HEK293 (cell line): ENCODE data around the gene RARRES2.

Experiments used
- CTCF ChIA-PET: fragments of 350-600 bp; formaldehyde crosslinking; extraction: SDS; loops from one replicate; lab custom pipeline; 2021; ENCODE audit warnings: antibody characterized with exemption; lab: Yijun Ruan, JAX
- POLR2A ChIA-PET: fragments of 300-600 bp; formaldehyde crosslinking; extraction: SDS; loops from one replicate; lab custom pipeline; 2020; ENCODE audit warnings: antibody characterized with exemption, inconsistent platforms; lab: Yijun Ruan, JAX
- H3K27ac ChIP-seq: fragments of 200-500 bp; sonication (Bioruptor generic); 2 replicates; pipeline ENCODE4 v1.5.1; 2014; ENCODE audit warnings: low read depth, low read length, control low read depth, inconsistent platforms; ENCODE audit errors: extremely low read depth
- H3K36me3 ChIP-seq, 2 experiments: fragments of 200-500 bp in 1 of 2; sonication (Bioruptor generic) in 1 of 2; 1 replicate in 1 of 2; 2 replicates in 1 of 2; pipeline ENCODE4 v1.5.1; 2014 to 2017; ENCODE audit warnings: inconsistent platforms in 2 of 2, low read length in 2 of 2; ENCODE audit not compliant: control insufficient read depth in 2 of 2, insufficient read depth in 1 of 2
- H3K4me1 ChIP-seq: fragments of 200-500 bp; sonication (Bioruptor generic); 2 replicates; pipeline ENCODE4 v1.5.1; 2014; ENCODE audit warnings: mild to moderate bottlenecking, low read length, inconsistent platforms; ENCODE audit not compliant: control insufficient read depth, insufficient read depth
- H3K4me3 ChIP-seq: 2 replicates; pipeline ENCODE4 v1.5.1; 2011; ENCODE audit warnings: low read depth, mild to moderate bottlenecking, control low read depth, low read length, moderate library complexity
- H3K9me3 ChIP-seq: fragments of 200-500 bp; sonication (Bioruptor generic); 2 replicates; pipeline ENCODE4 v1.5.1; 2014; ENCODE audit warnings: low read depth, low read length, inconsistent platforms; ENCODE audit not compliant: control insufficient read depth, insufficient read depth
- AEBP2 ChIP-seq: fragments of 450-650 bp; formaldehyde crosslinking; IDR thresholded peaks from 2 replicates; pipeline ENCODE4 v1.5.1; 2016; ENCODE audit warnings: missing biosample characterization, missing genetic modification characterization, borderline replicate concordance
- KLF7 ChIP-seq: fragments of 450-650 bp; formaldehyde crosslinking; IDR thresholded peaks from 2 replicates; pipeline ENCODE4 v1.5.1; 2016; ENCODE audit warnings: missing biosample characterization, missing genetic modification characterization, borderline replicate concordance
- REST ChIP-seq: fragments of 450-650 bp; formaldehyde crosslinking; IDR thresholded peaks from 2 replicates; pipeline ENCODE4 v1.5.1; 2016; ENCODE audit warnings: missing biosample characterization, missing genetic modification characterization
- TRIM28 ChIP-seq: IDR thresholded peaks from 2 replicates; pipeline ENCODE4 v1.6.1; 2011; ENCODE audit warnings: low read length, control low read depth, borderline replicate concordance
- WT1 ChIP-seq: fragments of 450-650 bp; formaldehyde crosslinking; IDR thresholded peaks from 2 replicates; pipeline ENCODE4 v1.5.1; 2016; ENCODE audit warnings: missing biosample characterization, missing genetic modification characterization
- ZBTB21 ChIP-seq: fragments of 450-650 bp; formaldehyde crosslinking; IDR thresholded peaks from 2 replicates; pipeline ENCODE4 v1.5.1; 2017; ENCODE audit warnings: missing biosample characterization, missing genetic modification characterization
- ZFP37 ChIP-seq: fragments of 450-650 bp; formaldehyde crosslinking; IDR thresholded peaks from 2 replicates; pipeline ENCODE4 v1.5.1; 2016; ENCODE audit warnings: missing biosample characterization, missing genetic modification characterization
- ZNF157 ChIP-seq: fragments of 450-650 bp; formaldehyde crosslinking; IDR thresholded peaks from 2 replicates; pipeline ENCODE4 v1.5.1; 2016; ENCODE audit warnings: missing biosample characterization, missing genetic modification characterization
- ZNF16 ChIP-seq: fragments of 450-650 bp; formaldehyde crosslinking; IDR thresholded peaks from 2 replicates; pipeline ENCODE4 v1.5.1; 2016; ENCODE audit warnings: low read depth, missing biosample characterization, missing genetic modification characterization
- ZNF169 ChIP-seq: fragments of 450-650 bp; formaldehyde crosslinking; IDR thresholded peaks from 2 replicates; pipeline ENCODE4 v1.5.1; 2016; ENCODE audit warnings: missing biosample characterization, missing genetic modification characterization
- ZNF239 ChIP-seq: fragments of 450-650 bp; formaldehyde crosslinking; IDR thresholded peaks from 2 replicates; pipeline ENCODE4 v1.5.1; 2016; ENCODE audit warnings: missing biosample characterization, missing genetic modification characterization
- ZNF248 ChIP-seq: fragments of 450-650 bp; formaldehyde crosslinking; IDR thresholded peaks from 2 replicates; pipeline ENCODE4 v1.5.1; 2017; ENCODE audit warnings: missing biosample characterization, missing genetic modification characterization
- ZNF48 ChIP-seq: fragments of 450-650 bp; formaldehyde crosslinking; IDR thresholded peaks from 2 replicates; pipeline ENCODE4 v1.5.1; 2016; ENCODE audit warnings: missing biosample characterization, missing genetic modification characterization
- ZNF596 ChIP-seq: fragments of 450-650 bp; IDR thresholded peaks from 2 replicates; pipeline ENCODE4 v1.5.0; 2018; ENCODE audit warnings: missing biosample characterization, mild to moderate bottlenecking, missing genetic modification characterization, moderate library complexity
- ZNF624 ChIP-seq: fragments of 450-650 bp; formaldehyde crosslinking; IDR thresholded peaks from 2 replicates; pipeline ENCODE4 v1.5.1; 2017; ENCODE audit warnings: missing biosample characterization, missing genetic modification characterization
- ZNF707 ChIP-seq: fragments of 450-650 bp; formaldehyde crosslinking; IDR thresholded peaks from 2 replicates; pipeline ENCODE4 v1.5.1; 2016; ENCODE audit warnings: missing biosample characterization, missing genetic modification characterization
- ZNF785 ChIP-seq: fragments of 450-650 bp; formaldehyde crosslinking; IDR thresholded peaks from 2 replicates; pipeline ENCODE4 v1.5.1; 2016; ENCODE audit warnings: missing biosample characterization, missing genetic modification characterization
- ZSCAN5A ChIP-seq: fragments of 450-650 bp; formaldehyde crosslinking; IDR thresholded peaks from 2 replicates; pipeline ENCODE4 v1.5.1; 2016; ENCODE audit warnings: missing biosample characterization, missing genetic modification characterization

RARRES2 gene

GRCh38 chr7:150374026-150374425 is 32.6 kb upstream of the RARRES2 start (continued):
- TF ChIP-seq REST (no peak), ZNF16 (tag by site-specific recombination) (no peak), WT1 (tag by site-specific recombination) (no peak), ZNF169 (tag by site-specific recombination) (no peak), ZNF239 (no peak), ZNF785 (tag by site-specific recombination) (no peak)
- TF ChIP-seq, all 188 proteins: peak for 0

GRCh38 chr7:150373049-150373801 is 31.8 kb upstream of the RARRES2 start:
- ChIA-PET POLR2A (no interaction called here), CTCF (no interaction called here)
- H3K27ac ChIP-seq, result no peak overlapping the region
- H3K4me1 ChIP-seq, result peaks cover 3% of the 10 kb centered on the region; the same call in 1 of the 2 replicates
- H3K36me3 ChIP-seq, result peaks cover 0 to 52% of the 10 kb centered on the region in 2 experiments; a peak in 1 of 3 replicates
- no peak overlapping the region for H3K4me3 ChIP-seq
- no peaks in the 10 kb centered on the region for H3K9me3 ChIP-seq
- TF ChIP-seq ZNF707, result no peak
- TF ChIP-seq TRIM28, result no peak
- no peak for TF ChIP-seq ZNF624 (tag by site-specific recombination)
- TF ChIP-seq ZNF48 (tag by site-specific recombination), result no peak
- TF ChIP-seq ZBTB21 (tag by site-specific recombination), result no peak
- no peak for TF ChIP-seq ZFP37 (tag by site-specific recombination)
- no peak for TF ChIP-seq AEBP2 (tag by site-specific recombination)
- TF ChIP-seq ZSCAN5A (tag by site-specific recombination), result no peak
- no peak for TF ChIP-seq ZNF157 (tag by site-specific recombination)
- TF ChIP-seq ZNF248, result no peak
- TF ChIP-seq ZNF596, result no peak
- TF ChIP-seq KLF7 (tag by site-specific recombination), result no peak
